ENCODE results near the gene PRDM11.

Gene PRDM11

GRCh38 chr11:45209891-45210699, 63.7 kb downstream of the PRDM11 start:
- peak; percentile 16 for DNase-seq (ENCODE audit: low read depth)
- no peak for TF ChIP-seq CTCF (conservative IDR thresholded peaks at IDR 0.05; ENCODE audit: low read length)

GRCh38 chr11:45210846-45211245, 64.4 kb downstream of the PRDM11 start:
- no peak for DNase-seq (ENCODE audit: low read depth)
- no peak for TF ChIP-seq CTCF (conservative IDR thresholded peaks at IDR 0.05; ENCODE audit: low read length)
- no peak overlapping the region for H3K4me3 ChIP-seq (ENCODE audit: low read length)

More at GRCh38 chr11:45209891-45210699, 63.7 kb downstream of the PRDM11 start:
- H3K4me3 ChIP-seq (ENCODE audit: low read length): no peak overlapping the region

GRCh38 chr11:45211732-45212131, 65.3 kb downstream of the PRDM11 start:
- DNase-seq (ENCODE audit: low read depth): no peak
- H3K4me3 ChIP-seq (ENCODE audit: low read length): no peak overlapping the region
- TF ChIP-seq CTCF (conservative IDR thresholded peaks at IDR 0.05; ENCODE audit: low read length): no peak

GRCh38 chr11:45212566-45213315, 66.3 kb downstream of the PRDM11 start:
- no peak for DNase-seq (ENCODE audit: low read depth)

GRCh38 chr11:45213316-45213665, 66.9 kb downstream of the PRDM11 start:
- DNase-seq (ENCODE audit: low read depth): no peak

More at GRCh38 chr11:45212566-45213315, 66.3 kb downstream of the PRDM11 start:
- H3K4me3 ChIP-seq (ENCODE audit: low read length): no peak overlapping the region
- no peak; the same call in 1 of the 2 replicates for TF ChIP-seq CTCF (conservative IDR thresholded peaks at IDR 0.05; ENCODE audit: low read length)

GRCh38 chr11:45213717-45214116, 67.3 kb downstream of the PRDM11 start:
- H3K4me3 ChIP-seq (ENCODE audit: low read length): no peak overlapping the region
- TF ChIP-seq CTCF (conservative IDR thresholded peaks at IDR 0.05; ENCODE audit: low read length): no peak
- DNase-seq (ENCODE audit: low read depth): no peak

More at GRCh38 chr11:45213316-45213665, 66.9 kb downstream of the PRDM11 start:
- no peak overlapping the region for H3K4me3 ChIP-seq (ENCODE audit: low read length)
- no peak for TF ChIP-seq CTCF (conservative IDR thresholded peaks at IDR 0.05; ENCODE audit: low read length)
